ENCODE data around the gene DCLK1.

DCLK1 gene

DNA sequence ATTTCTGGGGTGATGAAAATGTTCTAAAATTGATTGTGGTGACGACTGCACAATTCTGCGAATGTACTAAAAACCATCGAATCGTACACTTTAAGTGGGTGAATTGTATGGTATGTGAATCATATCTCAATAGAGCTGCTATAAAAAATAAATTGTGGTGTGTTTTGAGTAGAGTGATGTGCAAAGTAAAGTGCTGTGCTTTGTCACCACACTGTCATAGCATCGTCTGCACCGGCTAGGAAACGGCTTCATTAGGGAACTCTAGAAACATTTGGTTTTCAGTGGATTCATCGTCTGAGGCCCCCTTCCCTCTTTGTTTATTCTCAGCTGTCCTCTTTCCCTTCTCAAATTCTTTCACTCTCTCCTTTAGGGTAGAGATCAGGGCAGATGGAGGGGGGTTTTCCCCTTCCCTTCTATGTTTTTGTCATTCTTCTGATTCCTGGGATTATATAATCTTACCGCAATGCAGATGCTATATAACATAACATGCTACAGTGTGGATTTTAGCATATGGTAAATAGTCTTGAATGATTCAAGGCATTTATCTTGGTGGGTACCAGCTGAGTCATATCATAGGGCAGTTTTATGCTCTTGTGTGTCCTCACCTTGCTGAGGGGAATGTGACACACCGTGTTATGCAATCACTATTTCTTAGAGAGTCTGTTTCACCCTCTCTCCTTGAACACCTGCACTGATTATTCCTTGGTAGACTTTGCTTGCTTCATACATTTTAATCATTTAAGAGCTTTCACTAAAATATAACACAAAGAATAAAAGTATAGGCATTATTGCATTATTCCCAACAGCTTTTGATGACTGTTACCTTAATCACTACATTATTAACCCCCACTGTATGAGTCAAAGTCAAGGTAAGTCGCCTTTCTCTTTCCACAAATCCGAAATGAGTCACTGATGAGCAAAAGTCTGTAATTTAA, 239.4 kb downstream of the DCLK1 start:
- DNase-seq: no peak

DNA sequence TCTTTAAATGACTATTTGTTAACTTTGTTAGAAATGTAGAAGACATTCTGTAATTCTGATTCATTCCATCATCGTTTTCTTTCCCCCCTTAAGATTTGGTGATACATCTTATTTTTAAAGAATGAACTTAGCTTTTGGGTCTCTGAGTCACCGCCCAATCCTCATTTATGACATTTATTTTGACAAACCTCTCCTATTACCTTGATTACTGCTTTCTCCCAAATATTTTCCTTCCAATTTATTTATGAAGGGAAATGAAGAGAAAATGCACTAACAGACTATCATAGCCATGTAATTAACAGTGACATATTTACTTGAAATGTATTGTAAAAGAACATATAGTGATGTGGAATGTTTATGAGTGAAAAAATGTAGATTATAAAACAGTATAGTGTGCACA, 241.6 kb downstream of the DCLK1 start:
- DNase-seq: no peak

DNA sequence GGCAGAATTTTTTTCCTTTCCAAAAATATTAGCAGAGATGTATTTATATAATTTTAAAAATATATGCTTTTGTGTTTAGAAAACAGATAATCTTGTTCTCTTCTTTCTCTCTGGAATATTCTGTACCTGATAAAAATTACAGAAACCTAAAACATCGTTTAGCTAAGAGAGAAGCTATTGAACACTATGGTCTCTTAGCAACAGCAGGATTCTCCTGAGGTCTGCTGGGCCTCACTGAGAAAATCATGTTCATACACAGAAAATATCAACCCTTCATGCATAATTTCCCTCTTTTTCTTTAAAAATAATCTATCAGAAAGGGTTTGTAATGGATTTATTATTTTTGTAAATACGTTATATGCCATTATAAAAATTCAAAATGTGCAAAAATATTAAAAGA, 242.2 kb downstream of the DCLK1 start:
- DNase-seq: no peak

DNA sequence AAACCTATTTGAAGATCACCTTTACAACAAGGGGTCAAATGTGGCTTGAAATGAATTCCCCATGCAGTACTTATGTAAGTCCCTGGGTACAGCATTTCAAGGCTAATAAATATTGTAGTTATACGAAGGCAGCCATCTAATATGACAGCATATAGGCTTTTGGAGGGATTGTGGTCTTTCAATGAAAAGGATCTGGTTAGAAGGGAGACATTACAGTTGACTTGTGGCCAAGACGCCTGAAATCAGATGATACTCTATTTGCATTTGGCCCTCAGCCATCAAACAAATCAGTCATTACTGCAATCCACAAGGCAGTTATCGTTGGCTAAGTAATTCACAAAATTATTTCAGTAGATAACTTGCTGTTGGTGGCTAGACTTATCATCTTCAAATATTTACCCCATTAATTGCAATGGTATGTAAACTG, 242.7 kb downstream of the DCLK1 start:
- peak; percentile 79 for DNase-seq

DNA sequence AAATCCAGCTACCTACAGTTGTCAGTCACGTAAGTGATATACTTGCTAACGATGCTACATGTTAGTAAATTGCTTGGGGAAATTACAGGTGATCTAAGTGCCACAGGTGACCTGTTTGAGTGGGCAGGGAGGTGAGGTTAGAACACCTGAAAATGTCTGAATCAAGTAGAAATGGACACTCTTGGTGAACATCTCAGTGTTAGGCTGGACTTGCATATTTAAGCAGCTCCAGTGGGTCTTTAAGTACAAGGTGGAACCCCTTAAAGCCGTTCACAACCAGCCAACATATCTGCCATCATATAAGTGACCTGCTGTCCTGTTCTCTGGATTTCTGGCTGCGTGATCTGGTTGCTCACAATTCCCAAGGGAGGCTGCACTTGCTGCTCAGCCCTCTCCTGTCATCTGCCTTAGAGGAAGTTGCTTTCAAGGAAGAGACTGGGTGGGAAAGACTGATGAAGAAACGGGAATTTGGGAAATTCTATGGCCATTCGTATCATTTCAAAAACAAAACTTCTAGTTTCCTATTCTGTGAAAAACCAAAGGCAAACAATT, 244.0 kb downstream of the DCLK1 start:
- DNase-seq: no peak

DNA sequence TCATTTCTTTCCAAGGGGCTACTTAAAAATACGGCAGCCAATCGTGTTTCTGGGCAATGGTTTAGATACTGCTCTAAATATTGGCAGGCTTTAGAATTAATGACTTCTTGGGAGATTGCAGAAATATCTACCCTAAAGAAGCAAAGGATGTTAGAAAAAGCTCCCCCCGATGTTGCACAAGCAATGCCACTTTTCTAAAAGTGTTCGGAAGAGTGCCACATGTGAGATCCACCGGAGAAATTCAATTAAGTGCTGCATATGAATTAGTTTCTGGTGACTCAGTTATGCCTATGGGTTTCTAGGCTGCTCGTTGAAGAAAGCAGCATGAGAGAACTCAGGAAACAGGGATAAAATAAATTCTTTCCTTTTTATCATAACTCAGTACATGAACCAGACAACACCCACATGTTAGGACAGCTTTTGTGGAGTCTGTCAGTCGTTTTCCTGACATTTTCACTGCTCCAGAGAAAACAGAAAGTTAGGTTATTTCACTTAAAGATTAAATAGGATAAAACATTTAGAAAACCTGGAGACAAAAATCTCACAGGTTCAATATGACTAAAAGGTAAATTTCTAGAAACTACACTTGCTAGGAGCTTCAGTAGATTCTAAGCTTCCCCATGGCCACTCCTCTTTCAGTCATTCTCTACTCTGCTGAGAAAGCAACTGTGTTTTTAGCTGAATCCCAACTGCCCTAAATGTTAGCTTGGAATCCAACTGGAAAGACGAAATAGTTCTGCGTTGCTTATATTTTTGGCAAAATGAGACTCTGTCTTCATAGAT, 244.7 kb downstream of the DCLK1 start:
- no peak for DNase-seq

DNA sequence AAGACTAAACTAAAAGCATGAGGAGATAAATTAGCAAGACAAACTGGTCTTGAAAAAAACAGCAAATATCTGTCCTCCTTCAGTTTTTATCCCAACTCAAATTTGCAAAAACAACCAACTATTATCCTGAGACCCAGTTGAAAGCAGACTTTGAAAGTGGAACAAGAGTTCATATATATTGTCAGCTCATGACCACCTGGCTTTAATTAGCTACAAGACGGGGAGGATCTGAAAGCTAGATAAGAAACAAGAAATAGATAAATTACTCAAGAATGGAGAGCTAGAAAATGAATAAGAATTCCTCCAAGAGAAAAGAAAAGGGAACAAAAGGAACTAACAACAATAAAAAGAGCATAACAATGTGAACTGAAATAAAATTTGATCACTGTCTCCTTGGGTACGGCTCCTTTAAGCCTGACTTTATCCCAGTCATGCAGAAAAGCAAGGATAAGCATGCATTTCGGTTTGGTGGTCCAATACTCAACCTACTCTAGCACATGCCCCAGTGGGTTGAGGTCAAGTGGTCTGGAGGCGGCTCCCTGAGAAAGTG, 246.9 kb downstream of the DCLK1 start:
- DNase-seq: no peak

DNA sequence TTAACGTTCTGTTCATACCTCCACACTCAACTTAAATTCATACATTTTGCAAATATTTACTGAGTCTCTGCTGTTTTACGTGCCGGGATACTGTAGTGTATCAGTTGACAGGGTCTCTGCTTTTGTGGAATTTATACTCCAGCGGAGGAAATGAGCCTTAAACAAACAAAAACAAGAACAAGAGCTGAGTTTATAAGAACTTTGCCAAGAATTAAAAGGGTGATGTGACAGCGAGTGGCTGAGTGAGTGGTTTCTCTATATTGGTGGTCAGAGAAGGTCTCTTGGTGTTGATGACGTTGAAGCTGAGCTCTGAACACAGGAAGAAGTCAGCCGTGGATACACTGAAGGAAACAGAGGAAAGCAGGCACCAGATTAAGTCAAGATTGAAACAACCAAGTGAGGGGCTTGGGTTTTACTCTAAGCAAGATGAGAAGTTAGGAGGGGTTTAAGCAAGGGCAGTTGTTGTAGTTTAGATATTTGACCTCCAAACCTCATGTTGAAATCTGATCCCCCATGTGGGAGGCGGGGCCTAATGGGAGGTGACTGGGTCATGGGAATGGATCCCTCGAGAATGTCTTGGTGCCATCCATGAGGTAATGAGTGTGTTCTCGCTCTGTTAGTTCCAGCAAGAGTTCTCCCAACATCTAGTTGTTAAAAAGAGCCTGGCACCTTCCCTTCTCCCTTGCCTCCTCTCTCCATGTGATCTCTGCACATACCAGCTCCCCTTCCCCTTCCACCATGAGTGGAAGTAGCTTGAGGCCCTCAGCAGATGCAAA, 248.3 kb downstream of the DCLK1 start:
- DNase-seq: peak; percentile 48

DNA sequence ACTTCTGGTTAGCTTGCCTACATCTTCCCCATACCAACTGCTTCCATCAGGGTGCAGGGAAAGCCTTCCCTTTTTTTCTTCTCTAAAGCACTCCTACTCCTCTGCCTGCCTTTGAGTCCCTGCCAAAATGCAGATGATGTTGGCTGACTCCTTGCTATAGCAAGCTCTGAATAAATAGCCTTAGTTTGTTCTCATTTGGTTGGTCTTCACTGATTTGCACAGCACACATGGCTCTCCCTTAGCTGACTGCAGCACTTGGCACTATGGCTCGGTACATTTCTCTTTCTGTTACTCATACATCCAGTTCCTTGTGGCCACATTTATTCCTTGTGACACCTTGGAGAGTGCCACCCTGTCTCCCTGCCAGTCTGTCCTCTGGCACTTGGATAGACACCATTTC, 249.8 kb downstream of the DCLK1 start:
- peak; percentile 2 for DNase-seq

DNA sequence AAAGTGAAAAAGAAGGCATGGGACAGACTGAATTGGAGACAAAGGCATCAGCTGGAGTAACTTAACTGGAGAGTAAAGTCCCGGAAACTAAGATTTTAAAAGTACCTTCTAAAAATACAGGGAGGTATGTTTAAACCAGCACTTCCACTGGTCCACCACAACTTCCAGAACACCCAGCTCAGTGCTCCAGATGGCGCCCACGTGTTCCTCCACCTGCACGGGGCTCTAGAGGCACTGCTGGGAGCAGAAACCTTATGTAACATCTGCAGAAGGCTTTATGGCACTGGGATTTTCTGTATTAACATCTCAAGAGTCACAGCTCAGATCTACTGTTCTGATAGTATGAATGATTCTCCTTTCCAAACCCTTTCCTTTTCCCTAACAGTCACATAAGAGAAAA, 252.1 kb downstream of the DCLK1 start:
- no peak for DNase-seq

DNA sequence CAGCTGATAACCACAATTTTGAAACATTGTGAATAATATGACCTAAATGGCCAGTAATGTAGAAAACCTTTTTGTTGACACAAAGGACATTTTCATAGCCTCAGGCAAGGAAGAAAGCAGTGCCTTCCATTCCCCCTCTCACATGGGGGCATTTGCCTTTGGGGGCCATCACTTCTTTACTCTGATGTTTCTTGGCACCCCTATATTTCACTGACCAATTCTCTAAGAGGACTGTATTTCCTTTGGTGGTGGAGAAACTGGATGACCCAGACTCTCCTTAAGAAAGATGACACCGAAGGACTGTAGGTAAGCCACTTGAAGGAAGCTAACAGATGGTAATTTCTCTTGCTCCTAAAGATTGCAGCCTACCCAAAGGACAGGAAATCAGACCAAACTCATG, 254.6 kb downstream of the DCLK1 start:
- DNase-seq: no peak

DNA sequence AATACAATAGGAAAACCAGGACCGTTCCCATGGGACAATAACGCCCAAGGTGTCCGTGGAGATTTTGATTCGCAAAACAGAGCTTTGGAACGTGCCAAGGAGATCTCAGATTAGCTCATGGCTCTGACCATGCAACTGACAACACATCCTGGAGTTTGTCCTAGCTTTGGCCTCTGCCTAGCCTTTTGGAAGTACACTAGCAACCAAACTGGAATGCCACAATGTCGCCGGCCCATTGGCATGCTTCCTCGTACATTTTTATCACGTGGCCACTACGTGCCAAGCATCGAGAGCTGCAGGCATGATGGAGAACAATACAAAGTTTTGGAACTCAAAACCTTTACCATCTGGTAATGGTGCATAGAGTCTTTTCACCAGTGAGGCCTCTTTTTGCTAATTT, 256.5 kb downstream of the DCLK1 start:
- no peak for DNase-seq

DNA sequence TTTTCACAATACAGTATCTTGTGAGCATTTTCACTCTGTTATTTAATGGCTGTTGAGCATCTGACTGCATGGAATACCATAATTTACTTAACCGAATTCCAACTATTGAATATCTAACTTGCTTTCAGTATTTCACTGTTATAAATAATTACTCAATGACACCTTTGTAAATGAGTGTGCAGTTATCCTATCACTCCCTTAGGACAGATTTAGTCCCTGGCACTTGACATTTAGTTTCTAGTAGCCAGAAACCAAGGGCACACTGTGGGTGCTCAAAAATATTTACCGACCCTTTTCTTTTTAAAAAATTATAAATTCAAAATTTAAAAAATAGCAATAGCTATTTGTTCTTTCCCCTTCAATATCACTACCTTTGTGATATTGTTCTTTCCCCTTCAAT, 258.8 kb downstream of the DCLK1 start:
- DNase-seq: no peak

DNA sequence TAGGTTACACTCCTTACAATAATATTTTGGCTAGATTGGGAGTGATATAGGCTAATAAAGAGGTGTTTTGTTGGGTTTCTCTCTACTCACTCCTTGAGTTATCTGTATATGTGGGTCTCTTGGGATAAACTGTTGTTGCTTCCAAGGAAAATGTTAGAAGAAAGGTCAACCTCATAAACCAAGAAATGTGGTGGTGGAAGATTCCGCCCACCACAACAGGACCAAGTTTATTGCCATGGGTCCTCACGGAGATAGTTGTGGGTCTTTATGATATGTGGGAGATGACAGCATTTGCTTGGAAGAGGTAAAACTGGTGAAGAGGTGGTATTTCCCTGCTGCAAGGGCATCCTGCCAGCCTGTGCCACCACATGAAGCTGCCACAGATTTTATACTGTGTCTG, 259.6 kb downstream of the DCLK1 start:
- no peak for DNase-seq

DNA sequence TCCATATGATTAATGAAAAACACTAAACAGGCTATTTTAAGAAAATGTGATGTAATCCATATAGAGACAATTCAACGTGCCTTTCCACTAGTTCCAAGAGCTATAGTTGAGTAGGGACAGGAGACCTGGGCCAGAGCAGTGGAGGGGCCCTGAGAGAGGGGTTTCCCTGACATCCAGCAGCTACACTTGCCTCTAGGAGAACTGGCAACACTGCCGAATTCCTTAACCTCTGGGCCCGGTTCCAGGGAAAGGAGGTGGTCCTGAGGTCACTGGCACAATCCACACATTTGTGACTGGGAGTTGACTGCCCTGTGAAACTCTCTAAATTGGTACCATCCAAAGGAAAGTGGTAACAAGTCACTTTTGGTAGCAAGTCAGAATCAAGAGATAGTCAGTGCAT, 264.4 kb downstream of the DCLK1 start:
- no peak for DNase-seq

DNA sequence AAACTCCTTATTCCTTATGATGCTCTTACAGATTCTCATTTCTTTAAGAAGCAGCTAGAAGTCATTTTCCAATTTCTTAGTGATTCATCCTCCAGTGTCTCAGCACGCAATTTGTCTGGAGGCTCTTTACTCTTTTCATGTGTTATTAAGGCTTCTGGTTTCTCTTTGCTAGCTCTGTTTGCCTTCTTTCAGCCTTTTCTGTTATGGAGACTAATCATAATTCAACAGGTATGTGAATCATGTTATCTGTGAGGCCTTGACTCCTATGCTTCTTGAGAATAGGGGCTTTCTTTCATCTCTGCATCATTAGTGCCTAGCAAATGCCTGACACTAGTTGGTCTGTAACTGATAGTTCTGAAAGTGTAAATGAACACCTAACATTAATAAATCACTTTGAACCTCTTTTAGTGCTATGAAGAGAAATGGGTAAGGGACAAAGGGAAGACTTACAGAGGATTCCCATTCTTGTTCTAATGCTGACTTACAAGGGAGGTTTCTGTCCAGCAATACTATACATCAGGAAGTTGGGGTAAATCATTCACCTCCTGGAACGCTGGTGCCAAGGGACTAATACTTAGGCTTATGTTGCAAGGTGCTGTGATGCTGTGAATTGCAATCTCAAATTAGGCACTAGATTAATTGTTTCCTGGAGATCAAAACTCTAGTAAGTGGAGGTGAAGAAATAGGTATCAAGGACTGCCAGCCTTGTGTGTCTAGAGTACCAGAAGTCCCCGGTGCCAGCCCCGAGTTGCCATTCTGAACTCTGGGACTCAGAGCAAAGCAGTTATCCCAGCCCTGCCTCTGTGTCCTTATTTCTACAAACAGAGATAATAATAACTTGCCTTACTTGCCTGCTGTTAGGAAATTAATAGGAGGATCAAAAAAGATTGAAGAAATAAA, 265.6 kb downstream of the DCLK1 start:
- no peak for DNase-seq

DNA sequence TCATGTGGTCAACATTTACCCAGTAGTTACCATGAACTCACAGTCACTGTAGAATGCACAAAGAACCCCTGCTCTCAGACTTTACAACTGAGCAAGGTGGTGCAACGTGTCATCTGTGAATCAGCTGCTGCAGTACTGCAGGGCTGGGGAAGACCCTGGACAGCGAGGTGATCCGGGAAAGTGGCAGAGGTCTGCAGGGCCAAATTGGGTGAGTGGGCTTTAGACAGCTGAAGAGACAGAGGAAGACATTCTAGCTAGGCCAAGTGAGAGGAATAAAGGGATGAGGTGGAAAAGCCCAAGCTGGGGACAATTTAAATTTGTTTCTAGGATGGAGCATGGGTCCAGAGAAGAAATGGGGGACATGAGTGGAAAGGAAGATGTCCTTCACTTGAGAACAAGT, 270.5 kb downstream of the DCLK1 start:
- DNase-seq: no peak

DNA sequence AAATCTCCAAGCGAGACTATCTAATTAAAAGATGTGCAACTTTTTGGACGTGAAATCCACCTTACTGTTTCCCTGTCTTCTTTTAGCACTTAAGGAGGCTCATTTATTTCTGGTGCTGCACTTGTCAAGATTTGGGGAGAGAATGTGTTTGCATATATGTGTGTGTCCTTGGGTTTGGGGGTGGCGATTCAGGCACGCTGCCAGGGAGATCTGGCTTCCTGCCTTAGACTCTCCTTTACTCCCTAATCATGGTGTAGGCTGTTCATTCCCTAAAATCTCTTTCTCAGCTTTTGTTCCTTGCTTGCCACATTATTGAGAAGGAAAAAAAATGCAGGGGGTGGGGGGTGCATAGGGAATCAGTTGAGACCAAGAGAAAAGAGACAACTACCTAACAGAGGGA, 271.2 kb downstream of the DCLK1 start:
- no peak for DNase-seq

DNA sequence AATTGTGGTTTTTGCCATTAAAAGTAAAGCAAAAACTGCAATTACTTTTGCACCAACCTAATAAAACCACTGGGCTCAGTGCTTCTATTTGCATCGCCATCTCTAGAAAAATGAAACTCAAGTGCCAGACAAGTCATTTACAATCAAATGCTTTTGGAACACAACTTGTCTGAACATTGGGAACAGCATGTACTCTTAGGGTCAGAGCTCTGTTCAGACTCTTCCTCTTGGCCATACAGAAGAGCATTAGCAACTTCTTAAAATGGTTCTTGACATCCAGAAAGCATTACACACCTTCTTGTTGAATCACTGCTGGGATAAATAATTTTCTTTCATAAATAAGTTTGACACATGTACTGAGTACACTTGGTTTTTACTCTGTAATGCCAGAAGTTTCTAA, 272.5 kb downstream of the DCLK1 start:
- no peak for DNase-seq

DNA sequence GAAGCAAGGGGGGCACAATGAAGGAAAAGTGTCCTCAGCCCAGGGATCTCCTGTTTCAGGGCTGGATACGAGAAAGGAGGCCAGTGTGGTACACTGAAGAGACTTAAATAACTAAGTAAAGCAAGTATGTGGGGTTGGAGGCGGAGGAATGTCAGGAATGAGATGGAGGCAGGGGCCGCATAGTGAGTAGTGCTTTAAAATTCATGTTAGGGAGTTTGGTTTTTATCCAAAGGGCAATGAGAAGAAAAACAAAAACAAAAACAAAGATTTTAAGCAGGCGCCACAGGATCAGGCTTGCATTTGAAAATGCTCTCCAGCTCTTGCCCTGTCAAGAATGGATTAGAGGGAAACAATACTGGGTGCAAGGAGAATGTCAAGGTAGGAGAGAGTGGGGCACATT, 273.4 kb downstream of the DCLK1 start:
- peak; percentile 2 for DNase-seq

DNA sequence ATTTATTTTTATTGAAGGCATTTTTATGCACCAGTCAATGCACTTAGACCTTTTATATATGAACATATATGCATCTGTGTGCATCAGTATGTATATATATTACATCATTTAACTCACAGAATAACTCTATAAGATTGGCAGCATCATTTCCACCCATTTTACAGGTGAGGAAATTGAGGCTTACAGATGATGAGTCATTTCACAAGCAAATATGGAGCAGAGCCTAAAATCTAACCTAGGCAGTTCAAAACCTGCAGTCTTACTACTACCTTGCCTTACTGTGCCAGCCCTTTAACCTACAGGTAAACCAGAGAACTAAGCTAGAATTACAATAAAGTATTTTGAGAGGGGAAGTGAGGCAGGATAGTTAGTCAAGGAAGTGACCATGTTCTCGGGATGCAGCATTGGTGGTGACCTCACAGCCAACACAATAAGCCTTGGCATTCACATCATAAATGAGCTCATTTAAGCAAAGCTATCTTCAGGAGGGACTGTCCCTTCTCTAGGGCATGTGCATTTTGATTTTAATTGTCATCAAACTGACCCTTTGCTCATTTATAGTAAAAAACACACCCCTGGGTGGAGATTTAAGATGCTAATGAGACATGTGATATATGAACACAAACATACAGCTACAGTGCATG, 274.3 kb downstream of the DCLK1 start:
- no peak for DNase-seq
